Limb (tissue), 2 donors: ENCODE measurements around the gene LRRN3.

Experiments
- DNase-seq, 2 donors: peaks; one replicate each; pipeline ENCODE4 v3.0.0-alpha.2; 2016; ENCODE audit errors: extremely low spot score in 2 of 2

LRRN3 gene

DNA sequence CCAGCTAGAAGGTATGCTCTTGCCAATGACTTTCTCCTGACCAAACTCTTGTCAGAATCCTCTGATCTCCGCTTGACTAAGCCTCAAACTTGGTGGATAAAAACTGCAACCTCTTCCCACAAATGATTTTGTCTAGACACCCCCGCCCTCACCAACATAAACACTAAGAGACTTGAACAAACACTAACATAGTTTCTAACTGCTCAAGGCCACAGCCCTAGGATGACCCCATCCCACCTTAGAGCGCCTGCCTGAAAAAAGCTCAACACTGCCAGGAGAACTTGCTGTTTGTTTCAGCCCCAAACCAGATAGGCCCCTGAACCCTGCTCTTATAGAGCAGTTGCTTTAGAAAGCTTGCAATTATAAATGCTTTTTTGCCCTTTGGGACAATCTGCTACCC lies 71.8 kb downstream of the LRRN3 start:
- DNase-seq = no peak

DNA sequence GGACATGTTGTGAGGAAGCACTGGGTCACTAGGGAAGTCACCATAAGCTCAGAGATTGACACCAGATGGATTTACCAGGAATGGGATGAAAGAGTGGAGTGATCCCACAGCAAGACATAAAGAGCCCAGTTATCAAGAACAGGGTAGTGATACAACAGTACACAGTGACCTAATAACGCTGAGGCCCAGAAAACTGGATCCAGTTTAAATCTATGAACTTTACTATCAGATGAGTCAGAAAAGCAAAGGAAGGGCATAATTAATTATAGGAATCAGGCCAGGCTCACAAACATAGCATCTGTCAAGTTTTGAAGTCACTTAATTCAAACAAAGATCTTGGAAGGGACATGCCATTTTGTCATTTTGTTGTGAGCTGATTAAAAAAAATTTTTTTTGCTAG lies 73.5 kb downstream of the LRRN3 start:
- DNase-seq = no peak

DNA sequence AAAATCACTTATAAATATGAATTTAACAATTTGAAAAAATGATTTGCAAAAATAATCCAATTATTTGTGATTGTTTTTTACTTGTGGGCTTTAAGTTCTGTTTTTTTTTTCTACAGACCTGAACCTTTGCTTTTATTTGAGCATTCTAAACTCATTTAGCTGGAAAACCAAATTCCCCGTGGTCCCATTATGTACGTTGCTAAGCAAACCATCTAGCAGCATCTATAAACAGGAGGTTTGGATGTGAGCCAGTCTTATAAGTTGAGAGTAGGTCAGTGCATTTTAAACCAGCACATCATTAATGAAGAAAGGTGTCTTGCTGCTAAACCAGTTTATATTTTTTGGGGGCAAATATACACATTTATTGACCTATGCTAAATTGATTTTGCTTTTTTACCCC lies 77.3 kb downstream of the LRRN3 start:
- DNase-seq = peak; percentile 36 to 92

DNA sequence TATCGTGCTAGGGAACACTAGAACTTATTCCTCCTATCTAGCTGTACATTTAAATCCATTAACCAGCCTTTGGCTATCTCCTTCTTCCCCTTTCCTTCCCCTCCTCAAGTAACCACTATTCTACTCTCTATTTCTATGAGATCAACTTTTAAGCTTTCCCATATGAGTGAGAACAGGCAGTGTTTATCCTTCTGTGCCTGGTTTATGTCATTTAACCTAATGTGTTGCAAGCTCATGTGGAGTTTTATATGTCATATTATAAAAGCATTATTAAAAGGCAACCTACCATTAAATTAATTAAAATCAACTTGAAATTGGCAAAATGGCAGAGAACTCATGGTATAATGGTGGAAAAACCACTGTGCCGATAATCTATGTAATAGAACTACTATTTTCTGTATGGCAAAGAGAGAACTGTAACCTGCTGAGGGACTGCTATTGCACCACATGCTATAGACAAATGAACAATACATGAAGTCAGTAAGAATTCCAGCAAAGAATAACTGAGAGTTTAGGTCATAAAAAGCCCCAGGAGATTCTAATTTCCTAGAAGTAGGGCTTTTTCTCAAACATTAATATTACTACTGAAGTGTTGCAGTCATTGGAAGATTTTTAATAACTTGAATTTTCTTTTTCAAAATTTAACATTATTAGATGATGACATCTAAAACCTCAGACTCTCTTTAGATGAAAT lies 81.8 kb downstream of the LRRN3 start:
- DNase-seq = peak in 1 of 2 donors; percentile 40

DNA sequence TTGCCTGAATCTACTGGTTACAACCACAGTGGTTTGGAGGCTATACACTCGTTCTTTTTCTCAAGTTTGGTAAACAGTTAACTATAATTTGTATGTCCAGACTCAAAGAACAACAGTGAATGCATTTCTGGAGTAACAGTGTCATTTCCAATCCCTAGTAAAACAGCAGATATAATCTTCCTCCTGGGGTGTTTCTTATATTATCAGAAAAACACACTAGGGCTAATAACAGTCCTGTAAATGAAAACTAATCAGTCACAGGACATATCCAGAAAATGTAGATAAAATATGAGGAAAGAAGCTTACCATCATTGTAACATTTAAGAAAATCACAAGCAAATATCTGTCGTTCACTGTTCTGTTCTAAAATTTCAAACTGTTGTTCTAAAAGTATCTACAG lies 82.6 kb downstream of the LRRN3 start:
- DNase-seq = no peak

DNA sequence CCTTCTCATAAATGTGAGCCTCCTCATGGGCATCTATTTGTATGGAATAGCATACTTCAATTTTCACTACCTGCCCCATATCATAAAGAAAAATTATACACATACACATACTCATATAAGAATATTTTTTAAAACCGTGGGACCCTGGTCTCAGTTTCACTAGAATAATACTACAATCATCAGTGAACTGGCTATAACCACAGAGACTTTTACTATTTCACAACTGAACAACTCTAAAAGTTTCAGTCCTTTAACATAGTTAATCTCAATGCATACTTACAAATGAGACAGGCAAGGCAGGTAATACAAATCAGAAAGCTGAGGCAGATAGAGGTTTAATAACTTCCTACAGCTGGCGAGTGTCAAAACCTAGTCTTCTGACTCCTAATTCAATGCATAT lies 83.1 kb downstream of the LRRN3 start:
- no peak for DNase-seq

DNA sequence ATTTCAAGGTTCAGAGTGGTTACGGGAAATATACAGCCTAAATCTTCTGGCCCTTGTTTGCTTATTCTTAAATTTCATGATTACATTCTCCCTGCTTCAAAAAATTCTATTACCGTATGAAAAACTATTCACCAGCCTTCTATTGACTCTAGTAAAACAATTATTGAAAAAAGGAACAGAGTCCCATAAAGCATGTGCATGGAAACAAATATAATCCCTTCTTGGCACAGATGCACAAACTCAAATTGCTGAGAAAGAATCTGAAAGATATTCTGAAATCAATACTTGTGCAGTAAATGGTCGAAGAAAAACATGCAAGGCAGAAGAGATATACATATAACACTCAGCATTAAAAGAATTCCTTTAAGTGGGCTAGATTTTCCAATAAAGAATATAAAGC lies 83.6 kb downstream of the LRRN3 start:
- peak in 1 of 2 donors; percentile 41 for DNase-seq
